OCI-LY7 (cell line): ENCODE results near the gene RHBDD3.

Experiments used
- EZH2phosphoT487 ChIP-seq: fragments of 200-600 bp; sonication (generic); IDR thresholded peaks from 2 replicates; pipeline ENCODE4 v1.6.1; 2018; ENCODE audit warnings: low read depth, borderline replicate concordance, mild to moderate bottlenecking, mixed run types, antibody characterized with exemption, low read length, moderate library complexity, mixed read lengths
- TF ChIP-seq, protein P1 (sequence below): fragments of 200-600 bp; sonication (generic); conservative IDR thresholded peaks from 2 replicates; pipeline ENCODE4 v1.5.1; 2014; ENCODE audit warnings: mild to moderate bottlenecking, antibody characterized with exemption, low read length, moderate library complexity, mixed read lengths

DNA sequence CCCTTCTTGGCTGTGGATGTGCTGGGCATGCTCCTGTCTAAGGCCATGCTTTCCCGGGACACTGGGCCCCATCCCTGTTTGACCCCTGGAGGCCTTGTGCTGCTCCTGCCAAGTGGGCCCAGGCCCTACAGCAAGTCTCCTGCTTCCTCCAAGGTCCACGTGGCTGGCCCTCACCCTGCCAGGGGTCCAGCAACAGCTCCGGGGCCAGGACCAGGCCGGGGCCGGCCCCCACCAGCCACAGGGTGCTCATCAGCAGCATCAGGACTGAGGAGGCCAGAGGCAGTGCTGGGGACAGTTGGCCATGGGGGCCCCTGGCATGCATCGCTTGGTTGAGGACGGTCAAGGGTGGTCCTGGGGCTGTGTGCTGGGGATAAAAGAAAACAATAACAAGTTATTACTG lies 2.5 kb downstream of the RHBDD3 start:
- TF ChIP-seq EZH2phosphoT487: no peak
- TF ChIP-seq, protein P1, sequence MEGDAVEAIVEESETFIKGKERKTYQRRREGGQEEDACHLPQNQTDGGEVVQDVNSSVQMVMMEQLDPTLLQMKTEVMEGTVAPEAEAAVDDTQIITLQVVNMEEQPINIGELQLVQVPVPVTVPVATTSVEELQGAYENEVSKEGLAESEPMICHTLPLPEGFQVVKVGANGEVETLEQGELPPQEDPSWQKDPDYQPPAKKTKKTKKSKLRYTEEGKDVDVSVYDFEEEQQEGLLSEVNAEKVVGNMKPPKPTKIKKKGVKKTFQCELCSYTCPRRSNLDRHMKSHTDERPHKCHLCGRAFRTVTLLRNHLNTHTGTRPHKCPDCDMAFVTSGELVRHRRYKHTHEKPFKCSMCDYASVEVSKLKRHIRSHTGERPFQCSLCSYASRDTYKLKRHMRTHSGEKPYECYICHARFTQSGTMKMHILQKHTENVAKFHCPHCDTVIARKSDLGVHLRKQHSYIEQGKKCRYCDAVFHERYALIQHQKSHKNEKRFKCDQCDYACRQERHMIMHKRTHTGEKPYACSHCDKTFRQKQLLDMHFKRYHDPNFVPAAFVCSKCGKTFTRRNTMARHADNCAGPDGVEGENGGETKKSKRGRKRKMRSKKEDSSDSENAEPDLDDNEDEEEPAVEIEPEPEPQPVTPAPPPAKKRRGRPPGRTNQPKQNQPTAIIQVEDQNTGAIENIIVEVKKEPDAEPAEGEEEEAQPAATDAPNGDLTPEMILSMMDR: no peak
